MM.1S (cell line): ENCODE data around the gene RAPGEFL1.
"Not testable (repeated sequence)": the region's sequence is repeated elsewhere in the genome, so short reads cannot be mapped to it uniquely, and the experiment has no call there.

Experiments
- EZH2 ChIP-seq: fragments of 300-600 bp; sonication (generic); optimal IDR thresholded peaks from 2 replicates; pipeline ENCODE3; 2017; ENCODE audit warnings: low read depth, mild to moderate bottlenecking, antibody characterized with exemption, low read length, mixed read lengths
- TF ChIP-seq, protein P1 (sequence below): fragments of 300-600 bp; sonication (generic); IDR thresholded peaks from 2 replicates; pipeline ENCODE4 v1.5.1; 2016; ENCODE audit warnings: antibody characterized with exemption, low read length, mixed read lengths

GRCh38 chr17:40213914-40214313 lies 36.6 kb downstream of the RAPGEFL1 start:
- TF ChIP-seq, protein P1, sequence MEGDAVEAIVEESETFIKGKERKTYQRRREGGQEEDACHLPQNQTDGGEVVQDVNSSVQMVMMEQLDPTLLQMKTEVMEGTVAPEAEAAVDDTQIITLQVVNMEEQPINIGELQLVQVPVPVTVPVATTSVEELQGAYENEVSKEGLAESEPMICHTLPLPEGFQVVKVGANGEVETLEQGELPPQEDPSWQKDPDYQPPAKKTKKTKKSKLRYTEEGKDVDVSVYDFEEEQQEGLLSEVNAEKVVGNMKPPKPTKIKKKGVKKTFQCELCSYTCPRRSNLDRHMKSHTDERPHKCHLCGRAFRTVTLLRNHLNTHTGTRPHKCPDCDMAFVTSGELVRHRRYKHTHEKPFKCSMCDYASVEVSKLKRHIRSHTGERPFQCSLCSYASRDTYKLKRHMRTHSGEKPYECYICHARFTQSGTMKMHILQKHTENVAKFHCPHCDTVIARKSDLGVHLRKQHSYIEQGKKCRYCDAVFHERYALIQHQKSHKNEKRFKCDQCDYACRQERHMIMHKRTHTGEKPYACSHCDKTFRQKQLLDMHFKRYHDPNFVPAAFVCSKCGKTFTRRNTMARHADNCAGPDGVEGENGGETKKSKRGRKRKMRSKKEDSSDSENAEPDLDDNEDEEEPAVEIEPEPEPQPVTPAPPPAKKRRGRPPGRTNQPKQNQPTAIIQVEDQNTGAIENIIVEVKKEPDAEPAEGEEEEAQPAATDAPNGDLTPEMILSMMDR, result not testable (repeated sequence)
- TF ChIP-seq EZH2, result not testable (repeated sequence)
